ENCODE results near the gene KRTAP9-1.

KRTAP9-1 gene

DNA sequence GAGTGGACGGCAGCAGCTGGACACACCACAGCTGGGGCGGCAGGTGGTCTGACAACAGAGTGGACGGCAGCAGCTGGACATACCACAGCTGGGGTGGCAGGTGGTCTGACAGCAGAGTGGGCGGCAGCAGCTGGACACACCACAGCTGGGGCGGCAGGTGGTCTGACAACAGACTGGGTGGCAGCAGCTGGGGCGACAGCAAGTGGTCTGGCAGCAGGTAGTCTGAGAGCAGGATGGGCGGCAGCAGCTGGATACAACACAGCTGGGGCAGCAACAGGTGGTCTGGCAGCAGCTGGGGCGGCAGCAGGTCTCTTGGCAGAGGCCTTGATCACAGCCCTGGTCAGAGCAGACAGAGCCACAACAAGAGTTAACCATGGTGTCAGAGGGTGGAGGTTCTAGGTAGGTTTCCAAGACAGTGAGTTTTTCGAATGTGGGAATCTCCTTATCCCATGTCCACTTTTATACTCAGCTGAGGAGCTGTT is 5.2 kb upstream of the KRTAP9-1 start, which contains the start of gene KRTAP4-1:
KRTAP4-1 (minus strand) TSS at position 432 of the 482 bp plus-strand sequence; CDS start at position 375, 57 bp downstream.
- no peaks in the 10 kb centered on the region for H3K9me3 ChIP-seq (ENCODE audit: control insufficient read depth, insufficient read depth, low read depth, low read length)
- no peaks in the 10 kb centered on the region for H3K36me3 ChIP-seq (ENCODE audit: control insufficient read depth in 2 of 2, insufficient read depth in 1 of 2, low read length in 2 of 2)
- H3K27ac ChIP-seq (ENCODE audit: extremely low read depth, low read depth, low read length) = no peak within 1 kb of the TSS
- H3K4me1 ChIP-seq (ENCODE audit: control insufficient read depth, insufficient read depth, low read length) = no peaks in the 10 kb centered on the region
- no peak within 1 kb of the TSS for H3K4me3 ChIP-seq (ENCODE audit: low read depth, low read length)
- CTCF ChIA-PET = no interaction called here
- TF ChIP-seq ZIC2 (tag by site-specific recombination; IDR thresholded peaks at IDR 0.05) (peak; percentile 75), SCRT2 (tag by site-specific recombination; IDR thresholded peaks at IDR 0.05) (peak; percentile 75), PRDM2 (tag by site-specific recombination; IDR thresholded peaks at IDR 0.05; ENCODE audit: borderline replicate concordance) (no peak), KLF8 (tag by site-specific recombination; IDR thresholded peaks at IDR 0.05) (no peak)
- POLR2A ChIA-PET = no interaction called here

DNA sequence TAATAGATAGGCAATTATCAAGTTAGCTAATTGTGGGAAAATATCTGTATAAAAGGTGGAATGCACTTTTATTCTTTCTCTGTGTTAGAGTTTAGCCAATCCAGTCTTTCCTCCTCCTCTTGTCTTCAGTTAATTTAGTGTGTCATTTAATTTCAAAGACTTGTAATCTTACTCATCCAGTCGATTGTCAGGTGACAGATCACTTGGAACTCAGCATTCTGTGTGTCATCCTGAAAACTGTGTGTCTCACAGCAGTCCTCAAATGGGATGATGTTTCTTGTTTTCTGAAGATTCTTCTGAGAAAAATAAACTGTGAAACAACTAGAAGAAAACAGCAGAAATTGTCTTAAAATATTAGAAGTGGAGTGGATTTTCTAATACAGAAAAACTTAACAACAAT is 4.7 kb upstream of the KRTAP9-1 start:
- POLR2A ChIA-PET = no interaction called here
- TF ChIP-seq ZNF677 (tag by site-specific recombination; IDR thresholded peaks at IDR 0.05) = no peak
- TF ChIP-seq SP7 (tag by site-specific recombination; IDR thresholded peaks at IDR 0.05) = no peak
- no peaks in the 10 kb centered on the region for H3K36me3 ChIP-seq (ENCODE audit: control insufficient read depth in 2 of 2, insufficient read depth in 1 of 2, low read length in 2 of 2)
- no peak overlapping the region for H3K4me3 ChIP-seq (ENCODE audit: low read depth, low read length)
- no peak overlapping the region for H3K27ac ChIP-seq (ENCODE audit: extremely low read depth, low read depth, low read length)
- CTCF ChIA-PET = no interaction called here
- no peaks in the 10 kb centered on the region for H3K9me3 ChIP-seq (ENCODE audit: control insufficient read depth, insufficient read depth, low read depth, low read length)
- H3K4me1 ChIP-seq (ENCODE audit: control insufficient read depth, insufficient read depth, low read length) = no peaks in the 10 kb centered on the region

DNA sequence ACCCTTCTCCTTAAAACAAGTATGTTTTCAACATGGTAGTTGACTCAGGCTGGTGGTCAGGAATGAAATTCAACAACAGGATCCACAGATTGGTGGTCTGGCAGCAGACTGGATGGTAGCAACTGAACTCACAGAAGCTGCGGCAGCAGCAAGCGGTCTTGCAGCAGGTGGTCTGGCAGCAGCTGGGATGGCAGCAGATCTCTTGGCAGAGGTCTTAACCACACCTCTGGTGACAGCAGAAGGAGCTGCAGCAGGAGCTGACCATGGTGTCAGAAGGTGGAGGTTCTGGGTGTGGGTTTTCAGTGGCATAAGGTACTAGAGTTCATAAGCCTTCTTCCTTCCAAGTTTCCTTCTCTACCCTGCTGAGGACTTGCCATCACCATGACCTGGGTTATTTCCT is 2.8 kb upstream of the KRTAP9-1 start:
- no peaks in the 10 kb centered on the region for H3K36me3 ChIP-seq (ENCODE audit: control insufficient read depth in 2 of 2, insufficient read depth in 1 of 2, low read length in 2 of 2)
- H3K4me1 ChIP-seq (ENCODE audit: control insufficient read depth, insufficient read depth, low read length) = no peaks in the 10 kb centered on the region
- ChIA-PET CTCF (interaction anchor here (0.6 to 0.9 kb wide), 2 partner anchors 335 to 363 kb away, joined by 3 to 4 read pairs; no protein-coding TSS in a partner anchor), POLR2A (no interaction called here)
- TF ChIP-seq, protein P1, sequence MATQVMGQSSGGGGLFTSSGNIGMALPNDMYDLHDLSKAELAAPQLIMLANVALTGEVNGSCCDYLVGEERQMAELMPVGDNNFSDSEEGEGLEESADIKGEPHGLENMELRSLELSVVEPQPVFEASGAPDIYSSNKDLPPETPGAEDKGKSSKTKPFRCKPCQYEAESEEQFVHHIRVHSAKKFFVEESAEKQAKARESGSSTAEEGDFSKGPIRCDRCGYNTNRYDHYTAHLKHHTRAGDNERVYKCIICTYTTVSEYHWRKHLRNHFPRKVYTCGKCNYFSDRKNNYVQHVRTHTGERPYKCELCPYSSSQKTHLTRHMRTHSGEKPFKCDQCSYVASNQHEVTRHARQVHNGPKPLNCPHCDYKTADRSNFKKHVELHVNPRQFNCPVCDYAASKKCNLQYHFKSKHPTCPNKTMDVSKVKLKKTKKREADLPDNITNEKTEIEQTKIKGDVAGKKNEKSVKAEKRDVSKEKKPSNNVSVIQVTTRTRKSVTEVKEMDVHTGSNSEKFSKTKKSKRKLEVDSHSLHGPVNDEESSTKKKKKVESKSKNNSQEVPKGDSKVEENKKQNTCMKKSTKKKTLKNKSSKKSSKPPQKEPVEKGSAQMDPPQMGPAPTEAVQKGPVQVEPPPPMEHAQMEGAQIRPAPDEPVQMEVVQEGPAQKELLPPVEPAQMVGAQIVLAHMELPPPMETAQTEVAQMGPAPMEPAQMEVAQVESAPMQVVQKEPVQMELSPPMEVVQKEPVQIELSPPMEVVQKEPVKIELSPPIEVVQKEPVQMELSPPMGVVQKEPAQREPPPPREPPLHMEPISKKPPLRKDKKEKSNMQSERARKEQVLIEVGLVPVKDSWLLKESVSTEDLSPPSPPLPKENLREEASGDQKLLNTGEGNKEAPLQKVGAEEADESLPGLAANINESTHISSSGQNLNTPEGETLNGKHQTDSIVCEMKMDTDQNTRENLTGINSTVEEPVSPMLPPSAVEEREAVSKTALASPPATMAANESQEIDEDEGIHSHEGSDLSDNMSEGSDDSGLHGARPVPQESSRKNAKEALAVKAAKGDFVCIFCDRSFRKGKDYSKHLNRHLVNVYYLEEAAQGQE (tag by site-specific recombination; IDR thresholded peaks at IDR 0.05) = peak; percentile 76
- TF ChIP-seq ZNF792 (tag by site-specific recombination; IDR thresholded peaks at IDR 0.05) (no peak), ZIC2 (tag by site-specific recombination; IDR thresholded peaks at IDR 0.05) (peak; percentile 43), ZNF416 (tag by site-specific recombination; IDR thresholded peaks at IDR 0.05) (no peak)
- H3K4me3 ChIP-seq (ENCODE audit: low read depth, low read length) = no peak overlapping the region
- H3K9me3 ChIP-seq (ENCODE audit: control insufficient read depth, insufficient read depth, low read depth, low read length) = no peaks in the 10 kb centered on the region
- H3K27ac ChIP-seq (ENCODE audit: extremely low read depth, low read depth, low read length) = no peak overlapping the region

Measured in HEK293 (cell line).